ENCODE measurements around the gene CMAS.

- TF ChIP-seq POLR2A (IDR thresholded peaks at IDR 0.05) = no peak
- TF ChIP-seq CTCF (IDR thresholded peaks at IDR 0.05) = no peak
Measured at GRCh38 chr12:22101749-22102243, 55.8 kb downstream of the CMAS start.

All from stomach (tissue), 4 donors.